ENCODE data around the gene HOXB1.

Gene HOXB1

DNA sequence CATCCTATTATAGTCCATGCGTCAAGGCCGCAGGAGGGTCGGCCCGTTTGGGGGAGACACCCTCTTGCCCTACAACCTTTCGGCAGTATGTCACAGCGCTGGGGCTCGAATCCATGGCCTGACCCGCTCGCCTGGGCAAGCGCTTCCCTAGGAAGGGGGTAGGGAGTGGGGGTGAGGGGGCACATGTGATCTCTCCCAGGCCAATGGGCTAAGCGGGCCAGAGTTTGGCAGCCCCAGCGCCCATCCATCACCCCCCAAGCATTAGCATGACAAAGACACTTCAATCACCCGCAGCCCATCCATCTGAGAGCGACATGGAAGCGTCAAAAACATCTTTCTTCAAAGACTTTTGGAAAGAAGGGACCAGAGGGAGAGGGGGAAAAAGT lies at the start of gene HOXB1:
TSS of gene HOXB1 (minus strand) at position 125 of the 386 bp plus-strand sequence. CDS start at position 18, 107 bp downstream.
- in situ Hi-C loops (cut with HindIII; ENCODE audit: low sequenced_read_pairs) = no loop called here

DNA sequence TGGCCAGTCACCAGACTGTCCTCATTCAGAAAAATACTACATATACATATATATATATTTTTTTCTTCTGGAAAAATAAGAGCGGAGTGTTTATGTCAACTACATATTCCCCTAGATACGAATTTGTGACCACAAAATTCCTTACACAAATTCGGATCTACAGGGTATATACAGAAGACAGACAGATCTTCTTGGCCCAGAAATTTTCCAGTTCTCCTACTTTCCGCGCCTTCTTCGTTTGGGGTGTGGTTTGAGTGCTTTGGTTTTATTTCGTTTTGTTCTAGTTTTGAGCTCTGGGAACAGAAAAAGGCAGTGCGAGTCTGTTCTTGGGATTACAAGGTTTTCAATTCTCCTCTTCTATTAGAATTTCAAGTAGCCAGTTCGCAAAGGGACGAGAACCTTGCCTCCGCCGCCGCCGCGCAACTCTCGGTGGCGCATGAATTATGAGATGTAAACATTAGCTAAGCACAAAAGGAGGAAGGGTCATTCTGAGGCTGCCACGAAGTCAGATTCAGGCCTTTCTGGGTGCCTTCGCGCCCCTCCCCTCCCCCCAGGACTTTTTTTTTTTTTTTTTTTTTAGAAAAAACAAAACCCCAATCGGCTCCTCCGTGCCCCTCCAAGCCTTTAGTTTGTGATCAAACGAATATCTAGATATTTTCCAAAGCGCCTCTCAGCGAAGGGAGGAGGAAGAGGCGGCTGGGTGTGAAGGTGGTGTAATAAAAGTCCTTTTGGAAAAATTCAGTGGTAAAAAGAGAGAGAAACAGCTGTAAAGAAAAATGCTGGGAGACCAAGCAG lies 49.1 kb upstream of the HOXB1 start:
- in situ Hi-C loops (cut with HindIII; ENCODE audit: low sequenced_read_pairs) = no loop called here

DNA sequence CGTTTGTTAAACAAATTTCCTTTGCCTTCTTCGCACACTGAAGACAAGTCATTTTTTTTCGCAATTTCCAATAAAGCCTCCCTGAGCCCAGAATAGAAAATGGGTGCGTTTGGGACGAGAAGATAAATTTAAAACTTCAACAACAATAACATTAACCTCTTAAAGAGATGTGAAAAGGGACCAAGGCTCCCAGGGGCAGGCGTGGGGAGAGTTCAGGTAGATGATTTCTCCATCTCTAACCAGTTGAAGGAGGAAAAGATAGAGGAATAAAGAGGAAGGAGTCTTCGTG lies 48.6 kb upstream of the HOXB1 start:
- in situ Hi-C loops (cut with HindIII; ENCODE audit: low sequenced_read_pairs) = no loop called here

DNA sequence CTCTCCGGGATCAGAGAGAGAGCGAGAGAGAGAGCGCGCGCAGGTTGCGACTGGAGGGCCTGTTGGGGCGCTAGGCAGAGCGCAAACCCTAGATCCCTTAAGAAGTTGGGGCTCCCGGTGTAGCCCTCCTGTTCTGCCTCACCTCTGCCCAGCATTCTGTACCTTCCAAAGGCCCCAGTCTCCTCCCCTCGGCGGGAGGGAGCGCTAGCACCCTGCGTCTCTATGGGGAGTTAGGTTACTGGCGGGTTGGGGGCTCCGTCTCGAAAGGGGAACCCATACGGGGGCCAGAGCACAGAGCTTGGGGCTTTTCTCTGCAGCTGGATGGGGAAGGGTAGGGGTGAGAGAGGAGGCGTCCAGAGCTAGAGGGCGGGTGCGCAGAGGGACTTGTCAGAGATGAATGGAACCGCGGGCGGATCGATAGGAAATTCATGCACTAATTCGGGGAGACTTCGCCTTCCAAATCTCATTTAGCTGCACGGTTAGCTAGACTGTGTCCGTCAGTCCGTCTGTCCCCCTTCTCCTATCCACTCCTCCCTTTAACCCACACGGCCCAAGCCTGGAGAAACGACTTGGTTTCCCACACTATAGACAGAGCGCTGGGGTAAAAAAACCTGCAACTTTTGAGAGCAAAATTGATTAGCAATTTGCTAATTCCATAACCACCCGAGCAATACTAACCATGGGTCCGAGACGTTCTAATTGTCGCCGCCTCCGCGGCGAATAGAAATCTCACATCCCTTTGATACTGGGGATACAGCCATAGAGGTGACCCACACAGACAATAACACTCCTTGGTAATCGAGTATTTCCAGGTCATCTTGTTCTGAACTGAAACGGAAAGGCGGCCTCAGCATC lies 48.0 kb upstream of the HOXB1 start:
- in situ Hi-C loops (cut with HindIII; ENCODE audit: low sequenced_read_pairs) = no loop called here

DNA sequence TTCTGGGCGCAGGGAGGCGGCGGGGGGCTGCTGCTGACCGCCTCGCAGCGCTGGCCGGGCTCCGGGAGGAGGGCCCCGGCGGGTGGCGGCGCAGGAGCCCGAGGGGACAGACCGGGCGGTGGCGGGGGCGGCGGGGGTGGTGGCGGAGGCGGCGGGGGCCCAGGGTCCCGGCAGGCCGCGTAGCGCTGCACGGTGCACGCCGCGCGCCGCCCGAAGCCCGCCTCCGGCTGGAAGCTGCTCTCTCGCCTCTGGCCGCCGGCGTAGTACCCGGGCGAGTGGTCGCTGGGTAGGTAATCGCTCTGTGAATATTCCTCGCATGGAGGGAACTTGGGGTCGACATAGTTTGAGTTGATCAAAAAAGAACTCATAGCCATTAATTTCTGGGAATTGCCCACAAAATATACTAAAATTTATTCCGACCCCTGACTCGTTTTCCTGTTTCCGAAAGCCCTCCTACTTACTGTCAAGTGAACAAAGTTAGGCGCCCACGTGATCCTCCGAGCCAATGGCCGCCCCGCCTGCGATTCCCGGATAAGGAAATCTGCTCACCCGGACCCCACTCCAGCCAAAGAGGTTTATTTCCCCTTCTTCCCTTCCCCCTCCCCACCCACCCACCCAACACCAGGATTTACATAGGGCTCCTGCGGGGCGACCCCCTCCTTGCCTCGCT lies 47.3 kb upstream of the HOXB1 start, which contains the start of gene HOXB4:
TSS of gene HOXB4 (minus strand) at position 405 of the 670 bp plus-strand sequence. CDS start at position 374, 31 bp downstream.
- in situ Hi-C loops (cut with HindIII; ENCODE audit: low sequenced_read_pairs) = no loop called here

DNA sequence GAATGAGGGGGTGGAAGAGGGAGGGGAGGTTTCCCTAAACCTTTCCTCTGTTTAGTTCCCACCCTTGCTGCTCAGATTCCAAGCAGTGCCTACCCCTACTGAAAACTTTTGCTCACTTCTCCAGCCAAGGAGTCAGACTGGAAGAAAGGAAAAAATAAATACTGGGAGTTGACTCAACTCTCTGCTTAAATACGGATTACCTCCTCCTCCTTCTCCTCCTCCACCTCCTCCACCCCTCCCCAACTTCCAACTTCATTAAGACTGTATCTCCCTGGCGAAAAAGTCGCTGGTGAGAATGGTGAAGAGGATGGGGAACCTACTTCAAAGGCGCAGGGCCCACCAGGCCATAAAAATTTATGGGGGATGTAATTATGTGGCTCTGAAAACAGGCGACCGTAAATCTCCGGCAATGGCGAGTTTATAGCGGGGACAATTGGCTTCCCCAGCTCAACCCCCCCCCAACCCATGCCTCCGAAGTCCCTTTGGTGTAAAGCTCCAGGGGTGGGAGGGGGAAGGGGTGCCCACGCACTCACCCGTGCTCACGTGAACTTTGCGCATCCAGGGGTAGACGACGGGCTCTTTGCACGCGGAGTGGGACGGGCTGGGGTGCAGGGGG lies 46.6 kb upstream of the HOXB1 start:
- in situ Hi-C loops (cut with HindIII; ENCODE audit: low sequenced_read_pairs) = no loop called here

DNA sequence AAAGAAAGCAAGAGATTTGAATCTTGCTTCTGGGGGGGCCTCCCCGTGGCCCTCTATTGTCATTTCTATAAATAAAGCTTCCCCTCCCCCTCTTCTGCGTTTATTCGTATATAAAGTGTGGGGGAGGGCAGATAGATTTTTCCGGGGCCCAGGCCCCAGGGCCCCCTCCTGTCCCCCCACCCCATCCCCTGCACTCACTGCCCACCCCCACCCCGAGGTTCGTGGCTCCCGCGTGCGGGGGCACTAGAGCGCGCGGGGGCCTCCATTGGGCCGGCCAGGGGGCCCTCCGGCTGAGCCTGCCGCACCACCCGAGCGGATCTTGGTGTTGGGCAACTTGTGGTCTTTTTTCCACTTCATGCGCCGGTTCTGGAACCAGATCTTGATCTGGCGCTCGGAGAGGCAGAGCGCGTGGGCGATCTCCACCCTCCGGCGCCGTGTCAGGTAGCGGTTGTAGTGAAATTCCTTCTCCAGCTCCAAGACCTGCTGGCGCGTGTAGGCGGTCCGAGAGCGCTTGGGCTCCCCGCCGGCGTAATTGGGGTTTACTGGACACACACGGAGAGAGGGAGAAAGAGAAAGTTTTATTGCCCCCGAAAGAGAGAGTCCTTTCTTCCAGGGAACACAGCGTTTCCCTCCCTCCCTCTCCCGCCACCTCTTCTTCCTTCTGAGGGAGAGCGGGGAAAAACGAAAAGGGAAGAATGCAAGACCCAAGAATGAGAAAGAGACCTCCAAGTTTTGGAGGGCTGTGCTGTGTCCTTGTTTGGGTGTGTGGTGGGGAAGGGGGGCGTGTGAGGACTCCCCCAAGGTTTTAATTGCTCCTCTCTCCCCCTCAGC lies 45.9 kb upstream of the HOXB1 start:
- in situ Hi-C loops (cut with HindIII; ENCODE audit: low sequenced_read_pairs) = no loop called here

- in situ Hi-C loops (cut with HindIII; ENCODE audit: low sequenced_read_pairs) = no loop called here
These were observed 45.1 kb upstream of the HOXB1 start for GRCh38 chr17:48575673-48576478.

DNA sequence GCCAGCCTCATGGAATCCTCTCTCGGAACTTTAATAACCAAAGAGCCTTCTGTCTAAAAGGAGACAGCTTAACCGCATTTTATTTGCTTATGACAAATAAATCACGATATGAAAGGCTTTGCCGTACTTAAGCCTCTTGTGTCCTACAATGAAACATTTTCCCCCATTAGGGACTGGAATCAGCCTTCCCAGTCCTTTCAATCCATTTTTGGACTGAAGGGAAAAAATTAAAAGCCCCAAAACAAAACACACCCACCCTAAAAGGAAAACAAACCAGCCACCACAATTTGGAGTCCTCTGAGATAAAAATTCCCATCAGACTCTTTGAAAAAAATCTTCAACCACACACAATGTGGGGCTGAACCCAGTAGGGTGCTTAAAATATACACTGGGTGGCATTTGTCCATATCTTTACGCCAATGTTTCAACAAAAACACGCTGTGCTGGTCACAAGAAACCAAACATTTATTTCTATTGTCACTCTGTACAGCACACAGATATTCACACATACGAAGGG lies 44.3 kb upstream of the HOXB1 start:
- in situ Hi-C loops (cut with HindIII; ENCODE audit: low sequenced_read_pairs) = no loop called here

GRCh38 chr17:48574505-48575065 lies 43.8 kb upstream of the HOXB1 start:
- in situ Hi-C loops (cut with HindIII; ENCODE audit: low sequenced_read_pairs) = no loop called here

- in situ Hi-C loops (cut with HindIII; ENCODE audit: low sequenced_read_pairs) = no loop called here
These were observed 41.1 kb upstream of the HOXB1 start for GRCh38 chr17:48571826-48572417.

- in situ Hi-C loops (cut with HindIII; ENCODE audit: low sequenced_read_pairs) = no loop called here
These were observed 40.4 kb upstream of the HOXB1 start for GRCh38 chr17:48571024-48571818.

GRCh38 chr17:48570325-48571023 lies 39.7 kb upstream of the HOXB1 start:
- in situ Hi-C loops (cut with HindIII; ENCODE audit: low sequenced_read_pairs) = no loop called here

- in situ Hi-C loops (cut with HindIII; ENCODE audit: low sequenced_read_pairs) = no loop called here
These were observed 39.0 kb upstream of the HOXB1 start for GRCh38 chr17:48569674-48570324.

DNA sequence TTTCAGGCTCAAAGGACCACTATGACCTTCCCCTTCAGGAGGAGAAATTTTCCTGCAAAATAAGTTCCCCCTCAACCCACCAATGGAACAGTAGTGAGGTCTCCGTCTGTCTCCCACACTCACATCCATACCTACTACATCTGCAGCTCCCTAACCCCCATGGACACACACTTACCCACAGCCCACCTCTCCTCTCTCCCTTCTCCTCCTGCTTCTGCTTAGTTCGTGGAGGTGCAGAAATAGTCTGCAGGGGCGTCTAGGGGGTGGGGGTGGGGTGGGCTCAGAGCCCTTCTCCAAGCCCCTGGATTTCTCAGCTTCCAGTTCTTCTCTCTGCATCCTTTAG lies 38.4 kb upstream of the HOXB1 start:
- in situ Hi-C loops (cut with HindIII; ENCODE audit: low sequenced_read_pairs) = no loop called here

- in situ Hi-C loops (cut with HindIII; ENCODE audit: low sequenced_read_pairs) = no loop called here
These were observed 37.9 kb upstream of the HOXB1 start for GRCh38 chr17:48568499-48569239.
